ENCODE data around the gene COMP. TPM values are rescaled to one million over a fixed set of nuclear protein-coding genes. Genes with fewer than 3 reads are reported as not detected.
A peak's percentile ranks its signal among the peaks of the same experiment; 100 is the strongest.
"Not testable (repeated sequence)": the region's sequence is repeated elsewhere in the genome, so short reads cannot be mapped to it uniquely, and the experiment has no call there.

COMP gene
- total RNA-seq: not detected

DNA sequence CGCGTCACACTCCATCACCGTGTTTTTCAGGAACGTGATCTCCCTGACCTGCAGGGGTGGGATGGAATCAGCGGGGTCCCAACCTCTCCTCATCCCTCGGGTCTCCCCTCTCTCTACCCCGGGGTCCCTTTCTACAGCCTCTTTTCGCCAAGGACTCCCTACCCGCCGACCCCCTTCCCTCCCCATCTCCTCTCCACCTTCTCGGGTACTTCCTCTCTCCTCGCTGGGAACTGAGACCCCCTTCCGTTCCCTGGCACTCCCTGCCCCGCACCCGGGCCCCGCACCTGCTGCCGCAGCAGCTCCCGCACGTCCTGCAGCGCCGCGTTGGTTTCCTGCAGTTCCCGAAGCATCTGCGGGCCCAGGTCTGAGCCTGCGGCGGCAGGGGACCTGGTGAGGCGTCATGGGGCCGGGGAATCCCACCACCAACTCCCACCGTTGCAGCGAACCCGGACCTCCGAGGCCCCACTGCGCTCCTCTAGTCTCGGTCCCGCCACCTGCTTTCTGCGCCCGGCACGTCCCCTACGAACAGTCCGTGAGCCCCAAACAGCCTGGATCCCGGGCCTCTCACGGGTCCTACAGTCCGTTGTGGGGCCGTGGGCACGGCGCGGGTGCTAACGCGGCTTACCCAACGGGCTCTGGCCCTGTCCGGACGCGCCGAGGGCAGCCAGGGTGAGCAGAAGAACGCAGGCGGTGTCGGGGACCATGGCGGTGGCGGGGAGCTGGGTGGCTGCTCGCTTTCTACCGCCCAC lies at the start of gene COMP:
Gene COMP (minus strand): TSS at position 740 of the 749 bp plus-strand sequence. CDS start 36 bp downstream, at position 704.
- ATAC-seq (no peak), DNase-seq (ENCODE audit: low spot score) (no peak)

GRCh38 chr19:18840288-18841267 lies 49.5 kb upstream of the COMP start:
- DNase-seq (ENCODE audit: low spot score) (no peak), ATAC-seq (peak; percentile 30)

DNA sequence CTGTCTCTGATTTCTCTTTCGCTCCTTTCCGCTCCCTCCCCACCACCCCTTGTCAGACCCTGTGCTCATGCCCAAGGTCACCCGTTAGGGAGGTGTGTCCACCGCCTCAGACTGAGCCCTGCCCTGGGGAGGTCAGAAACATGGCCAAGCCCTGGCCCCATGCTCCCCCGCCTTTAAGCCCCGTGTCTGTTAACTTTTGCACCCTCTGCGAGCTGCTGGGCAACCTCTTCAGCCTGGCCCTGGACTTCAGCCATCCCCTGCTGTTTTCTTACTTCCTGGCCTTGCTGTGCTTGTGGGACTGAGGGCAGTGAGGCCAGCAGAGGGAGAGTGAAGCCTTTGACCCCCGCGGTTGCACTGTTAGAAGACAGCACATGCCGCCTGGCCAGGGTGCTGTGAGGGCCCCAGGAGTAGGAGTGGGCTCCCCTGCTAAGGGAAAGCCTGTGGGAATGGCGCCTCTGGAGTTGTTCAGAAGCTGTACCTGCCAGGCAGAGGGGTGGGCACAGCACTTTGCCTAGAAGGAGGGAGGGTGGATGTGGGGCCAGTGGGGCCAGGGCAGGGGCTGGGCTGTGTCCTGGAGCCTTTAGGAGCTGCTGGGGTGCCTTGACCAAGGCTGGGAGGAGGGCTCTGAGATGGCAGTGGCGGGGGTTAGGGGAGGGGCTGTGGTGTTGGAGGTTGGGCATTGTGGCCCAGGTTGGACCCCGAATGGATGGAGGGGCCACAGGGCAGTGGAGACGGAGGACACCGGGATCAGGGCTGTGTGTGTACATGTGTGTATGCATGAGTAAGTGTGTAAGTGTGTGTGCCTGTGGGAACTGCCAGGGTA lies 48.6 kb upstream of the COMP start:
- peak; percentile 93 for ATAC-seq

DNA sequence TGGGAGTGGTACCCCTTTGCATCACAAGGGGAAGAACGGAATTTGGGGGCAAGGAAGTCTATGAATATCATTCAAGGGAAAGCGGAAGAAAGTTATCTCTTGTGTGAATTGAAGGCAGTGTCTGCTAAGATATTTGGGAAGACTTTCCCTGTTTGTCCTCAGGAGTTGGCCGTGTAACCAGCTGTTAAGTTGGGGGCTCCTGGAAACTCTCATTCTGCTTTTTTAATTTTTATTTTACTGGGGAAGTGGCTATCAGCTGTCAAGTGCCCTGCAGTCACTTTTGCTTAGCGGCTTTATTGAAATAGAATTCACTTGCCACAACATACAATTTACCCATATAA lies 43.5 kb upstream of the COMP start:
- DNase-seq (ENCODE audit: low spot score) (no peak), ATAC-seq (no peak)

More for the DNA sequence above, 48.6 kb upstream of the COMP start:
- DNase-seq (ENCODE audit: low spot score): peak; percentile 89

DNA sequence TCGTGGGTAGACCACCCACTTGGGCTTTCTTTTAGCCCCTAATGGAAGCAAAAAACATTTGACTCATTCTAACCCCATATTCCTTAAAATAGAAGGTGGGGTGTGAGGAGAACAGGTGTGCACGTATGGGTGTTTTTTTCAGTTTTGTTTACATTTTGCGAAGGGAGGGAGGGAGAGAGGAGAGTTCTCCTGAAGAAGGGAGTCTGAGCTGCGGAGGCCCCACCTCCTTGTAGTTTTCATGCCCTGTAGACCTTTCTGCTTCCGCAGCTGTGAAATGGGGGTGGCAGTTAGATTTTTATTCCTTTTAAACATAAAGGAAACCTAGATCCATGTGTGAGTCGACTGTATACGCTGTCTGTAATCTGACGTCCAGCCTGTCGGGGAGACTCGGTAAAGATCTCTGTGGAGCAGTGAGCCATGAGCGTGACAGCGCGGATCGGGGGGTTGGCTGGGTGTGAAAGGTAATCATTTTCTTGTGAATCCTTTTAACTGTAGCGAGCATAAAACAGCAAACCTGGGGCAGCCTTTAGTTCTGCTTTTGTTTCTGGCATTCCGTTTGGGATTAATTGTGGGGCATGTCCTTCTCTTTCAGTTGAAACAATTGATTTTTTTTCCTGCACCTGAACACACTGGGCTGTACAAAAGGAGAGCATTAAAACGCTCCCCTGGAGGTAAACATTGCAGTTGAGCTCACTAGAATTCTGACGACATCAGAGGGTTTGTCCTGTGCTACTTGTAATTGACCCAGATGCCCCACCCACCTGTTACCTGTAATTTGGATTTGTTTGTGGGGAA lies 42.9 kb upstream of the COMP start:
- DNase-seq (ENCODE audit: low spot score) (no peak), ATAC-seq (peak; percentile 47)

DNA sequence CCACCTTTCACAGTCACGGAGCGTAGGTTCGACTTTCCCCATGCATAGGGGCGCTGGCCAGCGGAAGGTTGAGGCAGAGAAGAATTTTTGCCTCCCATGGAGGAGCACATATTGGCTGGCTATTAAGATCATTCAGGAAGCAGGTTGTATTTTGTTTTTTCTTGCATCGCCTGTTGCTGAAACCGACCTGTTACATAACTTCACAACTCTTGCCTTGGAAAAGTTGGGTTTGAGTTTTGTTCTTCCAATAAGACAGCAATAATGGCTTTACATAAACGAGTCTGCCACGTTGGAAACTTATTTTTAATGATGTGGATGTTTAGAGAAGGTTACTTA lies 42.0 kb upstream of the COMP start:
- ATAC-seq (peak; percentile 2), DNase-seq (ENCODE audit: low spot score) (no peak)

DNA sequence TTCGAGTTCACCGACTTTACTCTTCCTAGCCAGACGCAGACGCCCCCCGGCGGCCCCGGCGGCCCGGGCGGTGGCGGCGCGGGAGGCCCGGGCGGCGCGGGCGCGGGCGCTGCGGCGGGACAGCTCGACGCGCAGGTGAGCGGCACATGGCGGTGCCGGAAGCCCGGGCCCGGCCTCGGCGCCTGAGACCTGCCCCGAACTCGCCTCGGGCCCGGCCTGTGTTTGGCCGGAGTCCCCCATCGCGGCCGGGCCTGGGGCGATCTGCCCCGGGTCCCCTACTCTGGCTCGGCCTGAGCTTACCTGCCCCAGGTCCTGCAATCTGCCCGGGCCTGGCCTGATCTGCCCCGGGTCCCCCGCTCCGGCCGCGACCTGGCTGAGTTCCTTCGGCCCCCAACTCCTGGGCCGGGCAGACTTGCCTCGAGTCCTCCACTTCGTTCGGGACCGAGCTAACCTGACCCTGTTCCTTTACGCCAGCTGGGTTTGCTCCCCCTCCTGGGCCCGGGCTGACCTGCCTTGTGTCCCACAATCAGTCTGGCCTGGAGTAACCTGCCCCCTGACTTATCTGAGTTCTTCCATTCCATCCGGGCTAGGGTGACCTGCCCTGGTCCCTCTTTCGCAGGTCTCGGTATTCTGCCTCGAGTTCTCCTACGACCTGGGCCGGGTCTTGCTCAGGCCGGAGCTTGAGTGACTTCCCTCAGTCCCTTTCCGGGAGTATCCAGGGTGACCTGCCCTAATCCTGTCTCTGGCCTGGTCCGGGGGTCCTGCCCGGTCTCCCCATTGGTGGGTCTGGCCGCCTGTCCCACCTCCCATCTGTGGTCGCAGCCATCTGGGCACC lies 41.4 kb upstream of the COMP start:
- no peak for DNase-seq (ENCODE audit: low spot score)
- peak; percentile 41 for ATAC-seq

DNA sequence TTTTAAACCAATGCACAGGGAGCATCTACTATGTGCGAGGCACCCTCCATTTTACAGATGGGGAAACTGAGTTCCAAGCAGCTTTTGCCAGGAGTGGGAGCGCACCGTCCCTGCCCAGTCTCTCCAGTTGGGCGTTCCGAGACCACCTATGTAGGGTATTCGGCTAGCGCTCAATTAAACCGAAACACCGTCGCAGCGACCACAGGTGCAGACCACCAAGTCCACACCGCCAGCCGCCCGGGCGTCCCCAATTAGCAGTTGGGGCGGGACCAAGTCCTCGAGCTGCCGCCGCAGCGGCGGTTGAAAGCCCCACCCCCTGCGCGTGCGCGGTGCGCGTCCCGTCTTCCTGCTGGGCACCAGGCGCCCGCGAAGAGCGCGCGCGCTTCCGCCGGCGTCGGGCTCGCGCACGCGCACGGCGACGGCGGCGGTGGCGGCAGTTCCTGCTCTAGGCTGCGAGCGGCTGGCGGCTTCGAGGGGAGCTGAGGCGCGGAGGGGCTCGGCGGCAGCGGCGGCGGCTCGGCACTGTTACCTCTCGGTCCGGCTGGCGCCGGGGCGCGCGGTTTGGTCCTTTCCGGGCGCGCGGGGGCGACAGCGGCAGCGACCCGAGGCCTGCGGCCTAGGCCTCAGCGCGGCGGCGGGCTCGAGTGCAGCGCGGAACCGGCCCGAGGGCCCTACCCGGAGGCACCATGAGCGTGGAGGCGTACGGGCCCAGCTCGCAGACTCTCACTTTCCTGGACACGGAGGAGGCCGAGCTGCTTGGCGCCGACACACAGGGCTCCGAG lies 40.6 kb upstream of the COMP start, which contains the start of gene UPF1:
Gene UPF1 (plus strand): TSS at position 436 of the 782 bp plus-strand sequence. CDS start 251 bp downstream, at position 687.
- DNase-seq (ENCODE audit: low spot score): peak; percentile 96

GRCh38 chr19:18830488-18830887 lies 39.4 kb upstream of the COMP start:
- ATAC-seq: no peak
- no peak for DNase-seq (ENCODE audit: low spot score)

More for the DNA sequence above, 40.6 kb upstream of the COMP start, which contains the start of gene UPF1:
- ATAC-seq: peak; percentile 89

DNA sequence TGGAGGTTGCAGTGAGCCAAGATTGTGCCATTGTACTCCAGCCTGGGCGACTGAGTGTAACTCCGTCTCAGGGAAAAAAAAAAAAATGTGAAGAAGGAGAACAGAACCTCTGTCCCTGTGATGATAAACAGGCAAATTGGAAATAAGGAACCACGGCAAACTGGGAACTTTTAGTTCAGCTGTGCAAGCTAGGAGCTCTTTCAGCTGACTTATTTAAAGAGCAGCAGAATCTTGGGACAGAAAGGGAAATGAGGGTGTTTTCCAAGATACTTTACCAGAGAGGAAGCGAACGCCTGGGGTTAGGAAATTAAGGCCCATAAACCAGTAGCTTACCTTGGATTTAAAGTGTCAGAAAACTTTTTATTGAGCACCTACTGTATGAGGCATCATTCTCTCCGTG lies 37.7 kb upstream of the COMP start:
- ATAC-seq (no peak), DNase-seq (ENCODE audit: low spot score) (no peak)

- DNase-seq (ENCODE audit: low spot score) (no peak), ATAC-seq (no peak)
Measured at GRCh38 chr19:18817574-18817973, 26.5 kb upstream of the COMP start.

- ATAC-seq; DNase-seq (ENCODE audit: low spot score): not testable (repeated sequence)
Measured at GRCh38 chr19:18816645-18817044, 25.5 kb upstream of the COMP start.

- DNase-seq (ENCODE audit: low spot score) (no peak), ATAC-seq (no peak)
Measured at GRCh38 chr19:18815673-18816072, 24.6 kb upstream of the COMP start.

DNA sequence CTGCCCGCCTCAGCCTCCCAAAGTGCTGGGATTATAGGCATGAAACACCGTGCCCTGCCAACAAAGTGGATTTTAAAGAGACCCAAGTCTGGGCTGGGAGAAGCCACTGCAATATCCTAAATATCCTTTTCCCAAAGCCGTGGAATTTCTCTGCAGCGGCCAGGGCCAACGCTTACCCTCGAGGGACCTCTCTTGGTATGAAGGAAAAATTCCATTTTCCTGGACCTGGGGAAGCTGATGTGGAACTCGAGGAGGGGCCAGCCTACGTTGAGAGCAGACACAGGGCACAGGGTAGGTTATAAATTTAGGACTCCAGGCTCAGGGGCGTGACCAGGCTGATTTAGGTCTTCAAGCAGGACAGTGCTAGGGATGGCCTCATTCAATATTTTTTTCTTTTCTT lies 23.0 kb upstream of the COMP start:
- ATAC-seq: no peak
- no peak for DNase-seq (ENCODE audit: low spot score)

- not testable (repeated sequence) for ATAC-seq
Measured at GRCh38 chr19:18811638-18812037, 20.5 kb upstream of the COMP start.

DNA sequence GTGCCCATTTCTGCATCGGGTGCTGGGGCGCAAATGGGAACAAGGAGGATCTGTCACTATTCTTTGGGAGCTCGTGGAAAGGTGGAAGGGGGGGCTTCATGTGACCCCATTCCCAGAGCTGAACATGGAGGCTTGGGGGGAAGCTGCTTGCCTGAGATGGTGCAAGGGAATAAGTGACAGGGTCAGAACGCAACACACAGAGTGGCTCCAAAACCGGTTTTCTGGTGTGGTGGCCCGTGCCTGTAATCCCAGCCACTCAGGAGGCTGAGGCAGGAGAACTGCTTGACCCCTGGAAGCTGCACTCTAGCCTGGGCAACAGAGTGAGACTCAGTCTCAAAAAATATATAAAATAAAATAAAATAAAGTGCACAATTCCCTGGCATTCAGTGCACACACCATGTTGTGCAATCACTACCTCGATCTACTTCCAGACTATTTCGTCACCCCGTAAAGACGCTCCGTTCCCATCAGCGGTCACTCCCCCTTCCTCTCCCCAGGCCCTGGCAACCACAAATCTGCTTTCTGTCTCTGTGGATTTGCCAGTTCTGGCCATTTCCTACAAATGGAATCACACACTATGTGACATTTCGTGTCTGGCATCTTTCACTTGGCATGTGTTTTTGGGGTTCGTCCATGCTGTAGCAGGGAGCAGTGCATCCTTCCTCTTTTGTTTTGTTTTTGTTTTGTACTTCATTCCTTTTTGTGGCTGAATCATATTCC lies 18.2 kb upstream of the COMP start:
- ATAC-seq: peak; percentile 86
- peak; percentile 63 for DNase-seq (ENCODE audit: low spot score)

More at GRCh38 chr19:18811638-18812037, 20.5 kb upstream of the COMP start:
- DNase-seq (ENCODE audit: low spot score): not testable (repeated sequence)

DNA sequence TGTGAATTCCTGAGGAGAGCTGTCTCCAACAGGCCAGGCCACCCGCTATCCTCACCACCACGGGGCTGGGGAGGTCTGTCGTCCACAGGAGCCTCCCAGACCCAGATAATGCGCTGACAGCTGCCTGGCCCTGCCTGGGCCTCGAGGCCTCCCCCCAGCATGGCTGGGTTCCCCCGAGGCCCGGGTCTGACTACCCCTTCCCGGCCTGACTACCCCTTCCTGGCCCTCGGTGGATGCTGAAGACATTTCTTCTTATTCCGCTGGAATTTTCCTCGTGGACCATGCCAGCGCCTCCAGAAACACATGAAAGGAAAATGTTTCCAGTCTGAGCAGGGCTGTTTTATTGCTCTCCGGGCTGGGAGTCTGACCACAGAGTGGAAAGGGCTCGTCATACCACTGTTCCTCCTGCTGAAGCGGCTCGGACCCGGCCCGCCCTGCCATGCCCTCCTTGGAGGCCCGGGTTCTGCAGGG lies 16.8 kb upstream of the COMP start:
- DNase-seq (ENCODE audit: low spot score): no peak
- ATAC-seq: no peak

All from left lobe of liver (tissue), 2 donors.